ENCODE results near the gene GSTO2.
A peak's percentile ranks its signal among the peaks of the same experiment; 100 is the strongest.

The GSTO2 gene

DNA sequence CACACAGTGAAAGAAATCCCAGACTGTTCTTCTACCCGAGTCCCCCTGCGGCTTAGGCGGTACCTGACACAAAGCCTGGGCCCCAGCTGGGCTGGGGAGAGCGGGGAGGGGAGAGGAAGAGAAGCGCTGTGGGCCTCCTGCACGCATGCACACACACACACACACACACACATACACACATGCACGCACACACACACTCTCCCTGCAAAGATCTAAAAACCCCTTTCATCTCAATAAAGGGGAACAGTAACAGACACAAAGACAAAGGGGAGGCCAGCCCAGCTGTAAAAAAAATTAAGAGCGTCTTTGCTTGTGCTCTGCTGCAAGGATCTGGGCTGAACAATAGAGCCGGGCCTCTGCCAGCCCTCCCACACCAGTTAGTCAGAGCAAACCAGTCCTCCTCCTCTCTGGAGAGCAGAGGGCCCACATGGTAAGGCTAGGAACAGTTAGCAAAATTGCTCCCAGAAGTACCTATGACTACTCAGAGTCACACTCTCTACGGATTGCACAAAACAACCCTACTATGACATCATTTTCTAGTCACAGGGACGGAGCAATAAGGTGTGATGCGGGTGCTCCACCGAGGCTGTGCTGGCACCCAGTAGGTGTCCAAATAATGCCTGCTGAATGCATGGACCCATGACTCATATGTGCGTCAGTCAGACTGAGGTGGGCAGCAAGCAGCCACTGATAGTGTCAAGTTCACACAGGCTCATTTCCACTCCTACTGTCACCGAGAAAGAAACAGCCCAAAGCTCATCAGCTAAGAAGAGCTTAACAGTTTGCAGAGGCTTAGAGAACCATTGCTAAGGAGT is 60.1 kb downstream of the GSTO2 start:
- peak; percentile 94 to 98 for DNase-seq (ENCODE audit: low read depth in 2 of 2)
- peak overlapping the region; percentile 16 to 55 for H3K4me3 ChIP-seq (replicated peaks in 1 of 2; ENCODE audit: low read depth in 2 of 2, low read length in 2 of 2)
- TF ChIP-seq, protein P1, sequence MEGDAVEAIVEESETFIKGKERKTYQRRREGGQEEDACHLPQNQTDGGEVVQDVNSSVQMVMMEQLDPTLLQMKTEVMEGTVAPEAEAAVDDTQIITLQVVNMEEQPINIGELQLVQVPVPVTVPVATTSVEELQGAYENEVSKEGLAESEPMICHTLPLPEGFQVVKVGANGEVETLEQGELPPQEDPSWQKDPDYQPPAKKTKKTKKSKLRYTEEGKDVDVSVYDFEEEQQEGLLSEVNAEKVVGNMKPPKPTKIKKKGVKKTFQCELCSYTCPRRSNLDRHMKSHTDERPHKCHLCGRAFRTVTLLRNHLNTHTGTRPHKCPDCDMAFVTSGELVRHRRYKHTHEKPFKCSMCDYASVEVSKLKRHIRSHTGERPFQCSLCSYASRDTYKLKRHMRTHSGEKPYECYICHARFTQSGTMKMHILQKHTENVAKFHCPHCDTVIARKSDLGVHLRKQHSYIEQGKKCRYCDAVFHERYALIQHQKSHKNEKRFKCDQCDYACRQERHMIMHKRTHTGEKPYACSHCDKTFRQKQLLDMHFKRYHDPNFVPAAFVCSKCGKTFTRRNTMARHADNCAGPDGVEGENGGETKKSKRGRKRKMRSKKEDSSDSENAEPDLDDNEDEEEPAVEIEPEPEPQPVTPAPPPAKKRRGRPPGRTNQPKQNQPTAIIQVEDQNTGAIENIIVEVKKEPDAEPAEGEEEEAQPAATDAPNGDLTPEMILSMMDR (IDR thresholded peaks at IDR 0.05; ENCODE audit: low read depth, low read length): no peak

DNA sequence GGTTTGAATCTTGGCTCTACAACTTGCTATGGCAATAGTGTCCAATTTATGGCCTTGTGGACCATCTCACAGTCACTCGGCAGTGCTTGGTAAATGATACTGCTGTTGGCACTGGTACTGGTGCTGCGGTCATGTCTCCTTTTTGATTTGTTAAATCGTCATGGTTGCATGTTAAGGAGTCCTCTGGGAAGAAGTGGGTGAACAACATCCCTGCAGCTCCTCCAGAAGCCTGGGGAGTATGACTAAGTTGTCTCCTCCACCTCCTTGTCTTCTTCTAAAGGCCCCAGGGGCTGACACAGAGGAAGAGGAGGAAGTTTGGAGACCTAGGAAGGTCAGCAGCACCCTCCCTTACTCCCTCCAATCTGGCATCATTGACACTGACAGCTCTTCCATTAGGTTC is 60.8 kb downstream of the GSTO2 start:
- peak; percentile 74 to 94 for DNase-seq (ENCODE audit: low read depth in 2 of 2)
- H3K4me3 ChIP-seq (replicated peaks in 1 of 2; ENCODE audit: low read depth in 2 of 2, low read length in 2 of 2): peak overlapping the region in 1 of 2 donors; percentile 8
- TF ChIP-seq, protein P1 (IDR thresholded peaks at IDR 0.05; ENCODE audit: low read depth, low read length): no peak

DNA sequence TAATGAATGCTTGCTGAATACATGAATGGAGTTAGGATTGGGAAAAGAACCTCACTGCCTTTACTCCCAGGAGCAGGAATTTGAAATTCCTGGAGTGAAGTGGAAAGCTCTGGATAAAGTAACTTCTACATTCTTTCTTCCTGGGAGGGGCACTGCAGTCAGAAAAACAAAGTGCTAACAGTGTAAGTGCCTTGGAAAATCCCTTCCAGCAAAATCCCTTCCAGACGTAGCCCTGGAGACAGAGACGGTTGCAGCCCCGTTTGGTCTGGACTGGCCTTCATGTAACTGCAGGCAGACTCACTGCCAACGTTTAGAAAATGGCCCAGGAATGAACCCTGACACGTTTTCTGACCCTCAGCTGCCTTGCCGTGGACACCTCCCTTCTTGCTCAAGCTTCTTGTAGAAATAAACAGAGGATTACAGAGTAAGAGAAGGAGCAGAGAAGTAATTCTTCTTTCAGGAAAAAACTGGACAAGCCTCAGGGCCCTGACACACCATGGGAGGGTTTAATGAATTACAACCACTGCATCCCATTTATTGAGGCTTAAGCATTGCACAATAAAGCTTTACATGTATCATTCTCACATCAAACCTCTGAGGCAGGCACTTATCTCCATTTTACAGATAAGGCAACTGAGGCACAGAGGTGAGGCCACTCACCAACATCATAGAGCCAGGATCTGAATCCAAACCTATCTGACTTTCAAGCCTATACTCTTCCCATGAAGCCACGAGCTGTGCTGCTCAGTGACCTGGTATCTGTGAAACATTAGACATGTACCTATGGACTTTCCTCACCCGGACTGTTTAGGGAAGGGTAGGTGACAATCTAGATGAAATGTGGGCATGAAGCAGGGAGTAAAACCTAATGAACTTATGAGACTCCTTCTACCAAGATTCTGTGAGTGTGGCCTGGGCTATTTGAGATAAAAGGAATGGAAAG is 61.5 kb downstream of the GSTO2 start:
- TF ChIP-seq, protein P1 (IDR thresholded peaks at IDR 0.05; ENCODE audit: low read depth, low read length): no peak
- peak overlapping the region in 1 of 2 donors; percentile 25 for H3K4me3 ChIP-seq (replicated peaks in 1 of 2; ENCODE audit: low read depth in 2 of 2, low read length in 2 of 2)
- DNase-seq (ENCODE audit: low read depth in 2 of 2): peak; percentile 87 to 94

DNA sequence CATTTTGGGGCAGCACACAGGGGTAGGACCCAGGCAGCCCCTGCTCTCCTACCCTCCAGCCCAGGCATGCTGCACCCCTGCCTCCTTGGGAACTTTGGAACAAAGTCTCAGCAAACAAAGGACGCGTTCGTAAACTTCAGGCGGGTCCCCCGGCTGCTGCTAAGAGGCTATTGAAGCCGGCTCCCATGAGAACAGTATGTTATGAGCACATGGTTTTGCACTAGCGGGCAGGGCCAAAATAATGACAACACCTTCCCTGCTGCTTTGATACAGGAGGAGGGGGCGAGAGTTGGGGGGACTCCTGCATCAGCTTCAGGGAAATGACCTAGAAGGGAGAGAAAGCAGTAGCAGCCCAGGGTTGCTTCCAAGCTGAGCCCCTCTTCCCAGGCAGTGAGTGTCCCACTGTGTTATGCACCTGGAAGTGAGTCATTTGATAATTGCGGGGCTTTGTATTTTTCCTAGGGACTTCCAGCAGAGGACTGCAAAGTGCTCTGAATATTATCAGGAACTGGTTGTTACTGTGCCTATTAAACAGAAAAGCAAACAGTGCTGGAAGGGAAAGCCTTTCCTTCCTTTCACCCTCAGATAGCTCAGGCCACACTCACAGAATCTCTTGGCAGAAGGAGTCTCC is 62.3 kb downstream of the GSTO2 start:
- peak; percentile 73 to 74 for DNase-seq (ENCODE audit: low read depth in 2 of 2)
- peak overlapping the region in 1 of 2 donors; percentile 25 for H3K4me3 ChIP-seq (replicated peaks in 1 of 2; ENCODE audit: low read depth in 2 of 2, low read length in 2 of 2)
- TF ChIP-seq, protein P1 (IDR thresholded peaks at IDR 0.05; ENCODE audit: low read depth, low read length): no peak

DNA sequence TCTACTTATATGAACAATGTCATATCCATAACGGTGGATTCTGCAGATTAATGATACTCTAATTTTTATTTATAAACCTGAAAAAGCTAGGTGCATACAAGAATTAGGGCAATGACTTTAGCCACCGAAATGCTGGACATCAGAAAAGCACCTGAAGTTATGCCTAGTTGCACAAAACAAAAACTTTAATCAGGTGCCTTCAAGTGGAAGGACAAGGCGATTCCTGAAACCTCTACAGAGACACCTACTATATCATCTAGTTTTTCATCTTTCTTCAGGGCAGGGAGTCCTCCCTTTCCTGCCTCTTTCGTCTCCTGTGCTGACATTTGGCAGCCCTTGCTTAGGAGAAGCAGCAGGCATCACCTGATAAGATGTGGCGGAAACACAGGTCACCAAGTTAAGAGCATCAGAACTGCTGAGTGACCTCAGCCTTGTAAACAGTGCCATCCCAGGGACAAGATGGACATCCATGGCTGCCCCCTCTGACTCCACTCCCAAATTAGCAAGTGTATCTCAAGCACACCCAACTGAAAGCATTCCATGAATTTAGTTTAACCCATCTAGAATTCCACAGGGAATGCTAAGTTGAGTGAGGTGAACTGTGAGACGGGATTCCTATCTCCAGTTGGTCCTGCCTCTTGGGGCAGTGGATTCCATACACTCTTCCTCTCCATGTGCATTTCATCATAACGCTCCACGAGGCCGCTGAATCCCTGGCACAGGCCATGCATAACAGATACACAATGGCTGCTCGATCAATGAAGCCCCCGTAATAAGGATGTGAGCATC is 63.5 kb downstream of the GSTO2 start:
- H3K4me3 ChIP-seq (replicated peaks in 1 of 2; ENCODE audit: low read depth in 2 of 2, low read length in 2 of 2): peak overlapping the region in 1 of 2 donors; percentile 16
- peak in 1 of 2 donors; percentile 36 for DNase-seq (ENCODE audit: low read depth in 2 of 2)
- TF ChIP-seq, protein P1 (IDR thresholded peaks at IDR 0.05; ENCODE audit: low read depth, low read length): no peak
